GM12801 (cell line): ENCODE data around the gene ALS2CL.

Experiments used
- CTCF ChIP-seq: IDR thresholded peaks from one replicate; pipeline ENCODE4 v1.5.1; 2011; ENCODE audit warnings: control low read depth; ENCODE audit not compliant: insufficient read length; ENCODE audit errors: extremely low read depth

ALS2CL gene

GRCh38 chr3:46655271-46655670 lies 38.2 kb downstream of the ALS2CL start:
- TF ChIP-seq CTCF = no peak

- TF ChIP-seq CTCF = no peak
These were observed 42.4 kb downstream of the ALS2CL start for GRCh38 chr3:46651084-46651483.

GRCh38 chr3:46649436-46649835 lies 44.0 kb downstream of the ALS2CL start:
- TF ChIP-seq CTCF = no peak

- TF ChIP-seq CTCF = no peak
These were observed 45.4 kb downstream of the ALS2CL start for GRCh38 chr3:46648096-46648495.

GRCh38 chr3:46646700-46647099 lies 46.8 kb downstream of the ALS2CL start:
- TF ChIP-seq CTCF = no peak

- no peak for TF ChIP-seq CTCF
These were observed 49.8 kb downstream of the ALS2CL start for GRCh38 chr3:46643701-46644100.

GRCh38 chr3:46642971-46643370 lies 50.5 kb downstream of the ALS2CL start:
- TF ChIP-seq CTCF = no peak

- no peak for TF ChIP-seq CTCF
These were observed 52.6 kb downstream of the ALS2CL start for GRCh38 chr3:46640927-46641326.
